Keratinocyte (primary cell): ENCODE measurements around the gene STX3. TPM values are rescaled to one million over a fixed set of nuclear protein-coding genes. Genes with fewer than 3 reads are reported as not detected.

Experiments
- DNase-seq: peaks from one replicate; pipeline ENCODE4 v3.0.0-alpha.2; 2011; ENCODE audit warnings: low read depth, missing footprints, low spot score
- FAIRE-seq: peaks from 2 replicates; lab custom pipeline; 2011; peaks lifted over from hg19 to GRCh38; lab: Jason Lieb, UNC
- H2AFZ ChIP-seq: 2 replicates; pipeline ENCODE4 v1.6.0; 2012; ENCODE audit warnings: low read length, control low read depth, inconsistent platforms; ENCODE audit not compliant: control insufficient read depth
- H3K27ac ChIP-seq: 2 replicates; pipeline ENCODE4 v1.5.1; 2011; ENCODE audit warnings: low read length; ENCODE audit not compliant: control insufficient read depth, insufficient read depth
- H3K27me3 ChIP-seq: 3 replicates; pipeline ENCODE4 v1.6.0; 2011; ENCODE audit warnings: low read length; ENCODE audit not compliant: control insufficient read depth, insufficient read depth; ENCODE audit errors: extremely low read depth
- H3K36me3 ChIP-seq, 2 experiments: 2 replicates in 1 of 2; 3 replicates in 1 of 2; pipeline ENCODE4 v1.5.1; 2011; ENCODE audit warnings: low read length in 2 of 2, mild to moderate bottlenecking in 1 of 2; ENCODE audit not compliant: control insufficient read depth in 2 of 2, insufficient read depth in 2 of 2; ENCODE audit errors: extremely low read depth in 1 of 2
- H3K4me1 ChIP-seq: 3 replicates; pipeline ENCODE4 v1.5.1; 2011; ENCODE audit warnings: low read length; ENCODE audit not compliant: control insufficient read depth, insufficient read depth; ENCODE audit errors: extremely low read depth
- H3K4me2 ChIP-seq: 3 replicates; pipeline ENCODE4 v1.6.0; 2011; ENCODE audit warnings: low read depth, low read length; ENCODE audit not compliant: control insufficient read depth, insufficient read depth; ENCODE audit errors: extremely low read depth
- H3K4me3 ChIP-seq, 3 experiments: fragments of 200-600 bp in 1 of 3; sonication (generic) in 1 of 3; 2 replicates in 2 of 3; 3 replicates in 1 of 3; pipeline ENCODE4 v1.5.1; 2011 to 2016; ENCODE audit warnings: low read length in 3 of 3, mild to moderate bottlenecking in 3 of 3, control low read depth in 2 of 3, inconsistent platforms in 1 of 3, low read depth in 1 of 3, mixed read lengths in 1 of 3, mixed run types in 1 of 3, moderate library complexity in 1 of 3; ENCODE audit not compliant: control insufficient read depth in 2 of 3, insufficient read depth in 2 of 3; ENCODE audit errors: extremely low read depth in 1 of 3
- H3K79me2 ChIP-seq: 2 replicates; pipeline ENCODE4 v1.6.0; 2012; ENCODE audit warnings: low read length; ENCODE audit not compliant: control insufficient read depth, insufficient read depth
- H3K9ac ChIP-seq: 3 replicates; pipeline ENCODE4 v1.6.0; 2011; ENCODE audit warnings: low read length; ENCODE audit not compliant: control insufficient read depth, insufficient read depth; ENCODE audit errors: extremely low read depth
- H3K9me1 ChIP-seq: 3 replicates; pipeline ENCODE4 v1.6.0; 2011; ENCODE audit warnings: low read length; ENCODE audit not compliant: control insufficient read depth, insufficient read depth; ENCODE audit errors: extremely low read depth
- H3K9me3 ChIP-seq: 2 replicates; pipeline ENCODE4 v1.5.1; 2012; ENCODE audit warnings: low read depth, low read length; ENCODE audit not compliant: control insufficient read depth
- H4K20me1 ChIP-seq: 3 replicates; pipeline ENCODE4 v1.6.0; 2011; ENCODE audit warnings: low read length; ENCODE audit not compliant: control insufficient read depth, insufficient read depth; ENCODE audit errors: extremely low read depth
- EZH2 ChIP-seq: IDR thresholded peaks from one replicate; pipeline ENCODE4 v1.6.1; 2012; ENCODE audit warnings: inconsistent platforms, mild to moderate bottlenecking, low read length, moderate library complexity
- dilution Hi-C: fragments of 300-500 bp; cut with MboI; formaldehyde crosslinking; loops from one replicate; pipeline ENCODE4 v1.7.0; 2020; ENCODE audit warnings: low sequenced_read_pairs; ENCODE audit not compliant: extremely low pct_ligation_motif_present
- polyA plus RNA-seq, 5 experiments: library from polyadenylated mRNA; depleted of rRNA in 3 of 5; stranded (reverse) in 3 of 5; stranded (forward) in 1 of 5; unstranded in 1 of 5; fragments of >200 nt; gene quantifications; 1 replicate in 1 of 5; 2 replicates in 3 of 5; 3 replicates in 1 of 5; pipeline versions ENCODE4 v1.2.1 to v1.2.3, GENCODE V29; 2011 to 2012; ENCODE audit warnings: missing spikeins in 2 of 5, low read depth in 1 of 5, low replicate concordance in 1 of 5
- TF ChIP-seq, protein P1 (sequence below), 3 experiments: IDR thresholded peaks in 1 of 3; conservative IDR thresholded peaks in 1 of 3; optimal IDR thresholded peaks in 1 of 3; 2 replicates in 2 of 3; 3 replicates in 1 of 3; pipeline versions ENCODE3 to v1.5.1; 2011; ENCODE audit warnings: low read length in 3 of 3, mild to moderate bottlenecking in 3 of 3, moderate library complexity in 2 of 3, control low read depth in 1 of 3, inconsistent platforms in 1 of 3; ENCODE audit not compliant: insufficient read depth in 2 of 3; ENCODE audit errors: extremely low read depth in 1 of 3

Gene STX3
- polyA plus RNA-seq, 1 donor (not counting 4 experiments of a cell fraction or from before 2014, with no cell fraction given), result 48.0 TPM

DNA sequence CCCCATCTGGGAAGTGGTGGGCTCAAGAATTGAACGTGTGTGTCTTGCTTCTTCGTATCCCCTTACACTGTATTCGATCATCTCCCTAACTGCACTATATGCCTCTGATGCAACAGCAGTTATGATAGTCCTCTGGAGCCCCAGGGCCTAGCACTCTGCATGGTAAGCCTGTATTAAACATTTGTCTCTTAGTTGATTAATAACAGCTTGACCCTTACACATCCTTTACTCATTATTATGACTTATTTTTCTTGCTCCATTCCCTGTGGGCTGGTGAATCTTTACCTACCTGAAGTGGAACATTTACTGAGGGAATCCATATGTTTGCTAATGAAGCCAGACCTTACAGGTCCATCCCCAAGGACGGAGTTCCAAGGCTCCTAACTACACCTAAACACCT, 5.6 kb downstream of the STX3 start:
- dilution Hi-C loops, result no loop called here
- TF ChIP-seq, protein P1, sequence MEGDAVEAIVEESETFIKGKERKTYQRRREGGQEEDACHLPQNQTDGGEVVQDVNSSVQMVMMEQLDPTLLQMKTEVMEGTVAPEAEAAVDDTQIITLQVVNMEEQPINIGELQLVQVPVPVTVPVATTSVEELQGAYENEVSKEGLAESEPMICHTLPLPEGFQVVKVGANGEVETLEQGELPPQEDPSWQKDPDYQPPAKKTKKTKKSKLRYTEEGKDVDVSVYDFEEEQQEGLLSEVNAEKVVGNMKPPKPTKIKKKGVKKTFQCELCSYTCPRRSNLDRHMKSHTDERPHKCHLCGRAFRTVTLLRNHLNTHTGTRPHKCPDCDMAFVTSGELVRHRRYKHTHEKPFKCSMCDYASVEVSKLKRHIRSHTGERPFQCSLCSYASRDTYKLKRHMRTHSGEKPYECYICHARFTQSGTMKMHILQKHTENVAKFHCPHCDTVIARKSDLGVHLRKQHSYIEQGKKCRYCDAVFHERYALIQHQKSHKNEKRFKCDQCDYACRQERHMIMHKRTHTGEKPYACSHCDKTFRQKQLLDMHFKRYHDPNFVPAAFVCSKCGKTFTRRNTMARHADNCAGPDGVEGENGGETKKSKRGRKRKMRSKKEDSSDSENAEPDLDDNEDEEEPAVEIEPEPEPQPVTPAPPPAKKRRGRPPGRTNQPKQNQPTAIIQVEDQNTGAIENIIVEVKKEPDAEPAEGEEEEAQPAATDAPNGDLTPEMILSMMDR (optimal IDR thresholded peaks at IDR 0.05 in 1 of 3, IDR thresholded peaks at IDR 0.05 in 1 of 3, conservative IDR thresholded peaks at IDR 0.05 in 1 of 3; ENCODE audit: extremely low read depth in 1 of 3, insufficient read depth in 2 of 3, low read length in 3 of 3), result no peak
- TF ChIP-seq EZH2, result no peak
- H3K9me3 ChIP-seq, result no peaks in the 10 kb centered on the region
- H3K4me2 ChIP-seq, result no peak overlapping the region
- peaks cover 16% of the 10 kb centered on the region for H3K4me1 ChIP-seq
- no peak overlapping the region for H2AFZ ChIP-seq
- H3K27me3 ChIP-seq, result no peaks in the 10 kb centered on the region
- peaks cover 15% of the 10 kb centered on the region for H3K9me1 ChIP-seq
- peaks cover 29% of the 10 kb centered on the region for H4K20me1 ChIP-seq
- FAIRE-seq (no peak), DNase-seq (no peak)
- H3K79me2 ChIP-seq, result peaks cover 96% of the 10 kb centered on the region
- H3K36me3 ChIP-seq, result peaks cover 16 to 17% of the 10 kb centered on the region in 2 experiments
- H3K27ac ChIP-seq, result no peak overlapping the region
- H3K9ac ChIP-seq, result no peak overlapping the region
- H3K4me3 ChIP-seq, result no peak overlapping the region

DNA sequence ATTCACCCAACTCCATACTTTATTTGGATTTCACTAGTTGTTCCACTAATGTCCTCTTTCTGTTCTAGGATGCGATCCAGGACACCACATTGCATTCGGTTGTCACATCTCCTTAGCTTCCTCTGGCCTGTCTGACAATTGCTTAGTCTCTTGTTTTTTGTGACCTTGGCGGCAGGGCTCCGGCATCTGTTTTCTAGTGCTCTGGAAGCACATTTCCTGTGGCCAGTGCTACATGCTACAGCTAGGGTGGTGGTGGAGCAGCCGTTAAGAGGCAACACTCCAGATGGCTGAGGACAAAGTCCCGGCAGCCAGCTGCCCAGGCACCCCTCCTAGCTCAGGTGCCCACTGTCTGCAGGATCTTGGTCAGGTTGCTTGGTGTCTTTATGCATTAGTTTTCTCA, 6.8 kb downstream of the STX3 start:
- Histone ChIP-seq H3K79me2 (peaks cover 96% of the 10 kb centered on the region), H3K4me1 (peaks cover 8% of the 10 kb centered on the region), H3K27me3 (no peaks in the 10 kb centered on the region), H3K9me3 (no peaks in the 10 kb centered on the region), H3K9me1 (peaks cover 12% of the 10 kb centered on the region), H2AFZ (no peak overlapping the region), H3K4me3 (no peak overlapping the region), H3K27ac (no peak overlapping the region), H4K20me1 (peaks cover 29% of the 10 kb centered on the region), H3K4me2 (no peak overlapping the region), H3K36me3 (peaks cover 15 to 17% of the 10 kb centered on the region in 2 experiments), H3K9ac (no peak overlapping the region)
- FAIRE-seq (no peak), DNase-seq (no peak)
- no peak for TF ChIP-seq EZH2
- dilution Hi-C loops, result no loop called here
